Activated CD8-positive, alpha-beta memory T cell treated with anti-CD3 and anti-CD28 coated beads, Interleukin-2, amount 50 U/mL, for 4 hours (primary cell): ENCODE measurements around the gene FMO1.
"Not testable (repeated sequence)": the region's sequence is repeated elsewhere in the genome, so short reads cannot be mapped to it uniquely, and the experiment has no call there.

Source experiments
- DNase-seq: peaks from one replicate; pipeline ENCODE4 v3.0.0-alpha.2; 2020

Gene FMO1, protein sequence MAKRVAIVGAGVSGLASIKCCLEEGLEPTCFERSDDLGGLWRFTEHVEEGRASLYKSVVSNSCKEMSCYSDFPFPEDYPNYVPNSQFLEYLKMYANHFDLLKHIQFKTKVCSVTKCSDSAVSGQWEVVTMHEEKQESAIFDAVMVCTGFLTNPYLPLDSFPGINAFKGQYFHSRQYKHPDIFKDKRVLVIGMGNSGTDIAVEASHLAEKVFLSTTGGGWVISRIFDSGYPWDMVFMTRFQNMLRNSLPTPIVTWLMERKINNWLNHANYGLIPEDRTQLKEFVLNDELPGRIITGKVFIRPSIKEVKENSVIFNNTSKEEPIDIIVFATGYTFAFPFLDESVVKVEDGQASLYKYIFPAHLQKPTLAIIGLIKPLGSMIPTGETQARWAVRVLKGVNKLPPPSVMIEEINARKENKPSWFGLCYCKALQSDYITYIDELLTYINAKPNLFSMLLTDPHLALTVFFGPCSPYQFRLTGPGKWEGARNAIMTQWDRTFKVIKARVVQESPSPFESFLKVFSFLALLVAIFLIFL

GRCh38 chr1:171248302-171248701 lies at the start of gene FMO1:
TSS of gene FMO1 (plus strand) at chr1:171248494. CDS start at chr1:171258088, 9,594 bp downstream.
- no peak for DNase-seq

DNA sequence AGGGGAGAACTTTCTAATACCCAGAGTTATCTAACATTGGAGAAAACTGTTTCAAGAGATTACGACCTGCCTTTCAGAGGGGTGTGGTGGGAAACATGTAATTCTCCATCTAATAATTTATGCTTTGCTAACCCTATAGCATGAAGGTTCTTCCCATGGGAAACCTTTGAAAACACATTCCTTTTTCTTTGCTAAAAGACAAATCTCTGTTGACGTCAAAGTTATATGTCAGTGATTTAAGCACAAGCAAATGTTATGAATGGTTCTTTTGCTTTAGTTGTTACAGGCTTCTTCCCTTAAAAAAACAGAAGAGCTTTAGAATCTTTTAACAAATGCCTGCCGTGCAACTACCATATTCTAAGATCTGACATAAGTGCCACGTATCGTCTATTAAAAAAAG lies 44.0 kb upstream of the FMO1 start:
- no peak for DNase-seq

GRCh38 chr1:171206204-171206977 lies 41.9 kb upstream of the FMO1 start:
- DNase-seq, result no peak

GRCh38 chr1:171206978-171207355 lies 41.3 kb upstream of the FMO1 start:
- no peak for DNase-seq

DNA sequence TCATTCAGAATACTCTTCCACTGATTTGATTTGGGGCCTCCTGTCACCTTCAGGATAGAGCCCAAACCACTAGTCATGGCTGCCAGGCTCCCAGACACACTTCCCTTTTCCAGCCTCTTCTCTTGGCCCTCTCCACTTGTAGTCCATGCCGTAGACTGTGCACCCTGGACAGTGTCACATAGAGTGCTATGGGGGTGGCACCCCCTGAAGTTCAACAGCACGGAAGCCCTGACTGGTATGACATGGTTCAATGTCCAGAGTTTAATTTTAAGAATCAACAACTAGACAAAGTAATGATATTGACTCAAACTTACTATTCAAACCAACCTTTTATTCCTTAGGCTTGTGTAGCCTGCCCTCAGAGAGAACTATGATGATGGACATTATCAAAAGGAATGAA lies 40.9 kb upstream of the FMO1 start:
- no peak for DNase-seq

DNA sequence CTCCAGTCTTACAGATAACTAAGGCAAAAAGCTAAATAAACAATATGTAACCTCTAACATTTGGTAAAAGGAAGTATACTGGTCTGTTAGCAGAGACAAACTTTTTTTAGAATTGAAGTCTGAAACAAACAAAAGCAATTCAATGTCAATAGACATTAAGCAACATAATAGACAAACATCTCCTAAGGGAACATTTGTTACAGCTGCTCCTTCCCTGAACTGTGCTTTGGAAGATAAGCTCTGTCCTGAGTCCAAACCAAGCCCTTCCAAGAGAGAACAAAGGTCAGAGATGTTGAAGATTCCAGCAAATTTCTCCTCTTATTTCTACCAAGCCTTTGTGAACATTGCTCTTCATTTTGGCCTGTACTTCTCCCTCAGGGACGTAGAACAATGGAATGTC lies 37.9 kb upstream of the FMO1 start:
- no peak for DNase-seq

GRCh38 chr1:171212607-171213351 lies 35.5 kb upstream of the FMO1 start:
- DNase-seq, result no peak

GRCh38 chr1:171213559-171214454 lies 34.5 kb upstream of the FMO1 start:
- no peak for DNase-seq

DNA sequence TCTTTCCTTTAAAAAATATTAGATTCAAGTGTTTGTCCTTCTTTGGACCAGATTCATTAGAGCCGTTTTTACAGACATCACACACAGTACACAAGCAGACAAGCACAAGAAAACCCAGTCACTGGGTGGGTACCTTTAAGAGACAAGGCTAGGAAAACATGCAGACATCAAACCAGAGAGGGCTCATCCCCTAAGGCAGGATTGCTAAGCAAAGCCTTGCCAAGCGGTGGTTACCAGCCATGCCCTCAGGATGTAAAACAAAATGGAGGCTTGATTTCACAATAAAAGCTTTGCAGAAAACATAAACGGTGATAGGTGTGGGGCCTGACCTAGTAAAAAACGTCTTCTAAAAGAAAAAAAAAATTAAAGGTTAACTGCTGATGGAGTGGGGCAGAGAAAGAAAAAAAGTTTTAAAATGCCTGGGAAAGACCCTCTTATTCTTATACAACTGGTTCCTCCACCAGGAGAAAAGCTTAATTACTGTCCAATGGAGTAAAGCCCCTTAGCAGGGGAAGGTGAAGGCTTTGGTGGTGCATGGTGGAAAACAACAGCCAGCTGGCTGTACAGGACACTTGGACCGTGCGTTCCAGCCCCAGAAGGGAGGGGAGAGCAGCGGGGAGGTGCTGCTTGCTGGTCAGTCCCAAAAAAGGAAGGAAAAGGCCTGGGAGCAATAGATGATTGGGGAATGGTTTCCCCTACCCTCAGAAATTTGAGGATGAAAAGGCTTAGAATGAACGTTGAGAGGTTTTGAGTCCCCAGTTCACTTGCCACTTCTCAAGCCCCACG lies 30.4 kb upstream of the FMO1 start:
- DNase-seq, result no peak

DNA sequence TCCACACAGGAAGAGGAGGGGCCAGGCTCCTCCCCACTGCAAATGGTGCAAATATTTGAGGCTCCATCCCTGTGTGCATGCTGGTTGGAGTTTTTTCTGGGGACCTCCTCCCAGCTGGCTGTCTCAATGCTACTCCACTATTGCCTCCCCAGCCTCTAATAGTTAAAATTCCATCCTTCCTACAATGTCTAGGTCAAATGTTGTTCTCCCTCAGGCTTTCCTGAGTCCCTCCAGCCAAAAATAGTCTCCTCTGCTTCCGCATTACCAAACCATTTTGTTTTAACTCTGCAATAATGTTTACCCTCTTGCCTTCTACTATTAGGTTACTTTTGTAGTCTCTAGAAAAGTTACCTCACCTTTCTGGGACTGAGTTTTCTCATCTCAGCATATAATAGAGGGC lies 29.6 kb upstream of the FMO1 start:
- no peak for DNase-seq

- no peak for DNase-seq
These were observed 28.8 kb upstream of the FMO1 start for GRCh38 chr1:171219346-171220080.

DNA sequence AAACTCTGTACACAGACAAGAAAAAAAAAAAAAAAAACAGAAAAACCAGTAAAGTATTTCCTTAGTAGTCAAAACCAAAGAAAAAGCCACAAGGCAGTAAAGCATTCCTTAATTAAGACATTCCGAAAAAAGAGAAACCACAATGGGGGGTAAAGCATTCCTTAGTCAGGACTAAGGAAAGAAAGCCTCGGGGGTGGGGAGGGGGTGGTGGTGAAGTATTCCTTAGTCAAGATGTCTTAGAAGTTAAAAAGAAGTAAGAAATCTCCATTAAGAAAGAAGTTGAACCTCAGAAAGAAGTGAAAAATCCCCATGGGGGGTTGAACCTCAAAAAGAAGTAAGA lies 28.2 kb upstream of the FMO1 start:
- DNase-seq, result no peak

DNA sequence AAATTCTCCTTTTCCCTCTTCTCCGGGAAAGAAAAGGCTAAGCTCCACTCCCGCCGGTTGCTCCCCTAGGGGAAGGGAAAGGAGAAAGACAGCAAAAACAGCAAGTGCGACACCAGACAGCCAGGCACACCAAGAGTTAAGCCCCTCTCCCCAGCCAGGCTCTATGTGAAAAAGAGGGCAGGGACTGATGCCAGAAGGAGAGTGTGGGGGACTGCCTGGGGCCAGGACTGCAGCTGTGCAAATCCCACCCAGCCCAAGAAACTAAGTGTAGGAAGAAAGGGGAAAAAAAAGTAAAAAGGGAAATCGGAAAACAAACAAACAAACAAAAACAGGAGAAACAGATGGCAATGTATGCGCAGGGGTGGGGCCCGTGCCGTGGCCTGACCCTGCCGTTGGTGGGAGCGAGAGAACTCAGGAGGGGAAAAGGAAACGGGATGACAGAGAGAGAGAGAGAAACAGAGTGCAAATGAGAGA lies 27.7 kb upstream of the FMO1 start:
- no peak for DNase-seq

DNA sequence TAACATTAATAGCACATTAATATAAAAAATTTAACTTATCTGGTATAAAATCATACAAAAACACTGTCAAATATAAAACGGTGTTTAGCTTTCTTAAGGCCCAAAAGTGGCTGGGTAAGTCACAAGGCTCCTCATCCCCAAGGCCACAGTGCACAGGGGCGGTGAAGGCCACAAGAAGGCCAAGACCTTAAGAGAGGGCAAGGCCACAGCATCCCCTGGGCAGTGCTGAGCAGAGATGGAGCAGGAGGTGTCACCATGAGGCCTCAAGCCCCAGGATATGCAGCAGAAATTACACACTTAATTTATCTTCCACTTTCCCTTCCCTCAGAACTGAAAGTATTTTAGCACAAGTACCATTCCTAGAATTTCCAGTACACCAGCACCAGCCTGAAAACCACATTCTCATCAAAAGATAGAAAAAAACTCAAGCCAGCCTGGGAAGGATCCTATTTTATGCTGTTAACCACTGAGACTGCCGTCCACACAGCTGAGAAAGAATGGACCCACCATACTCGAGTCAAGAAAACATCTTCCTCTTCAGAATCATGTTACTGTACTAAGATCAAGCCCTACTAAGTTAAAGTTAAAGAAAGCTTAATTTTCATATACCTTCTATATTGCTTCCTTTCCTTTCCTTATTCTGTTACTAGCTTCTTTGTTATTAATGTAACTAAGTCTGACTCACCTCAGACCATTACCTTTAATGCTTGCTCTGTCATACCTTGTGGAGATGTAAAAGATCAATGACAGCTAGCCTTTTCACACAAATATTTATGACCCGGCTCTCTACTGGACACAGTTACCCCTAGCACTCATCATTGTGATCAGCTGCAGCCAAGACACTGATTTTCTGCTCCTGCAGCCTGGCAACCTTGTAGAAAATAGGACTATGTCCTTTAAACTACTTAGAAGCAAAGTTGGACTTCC lies 26.4 kb upstream of the FMO1 start:
- no peak for DNase-seq

DNA sequence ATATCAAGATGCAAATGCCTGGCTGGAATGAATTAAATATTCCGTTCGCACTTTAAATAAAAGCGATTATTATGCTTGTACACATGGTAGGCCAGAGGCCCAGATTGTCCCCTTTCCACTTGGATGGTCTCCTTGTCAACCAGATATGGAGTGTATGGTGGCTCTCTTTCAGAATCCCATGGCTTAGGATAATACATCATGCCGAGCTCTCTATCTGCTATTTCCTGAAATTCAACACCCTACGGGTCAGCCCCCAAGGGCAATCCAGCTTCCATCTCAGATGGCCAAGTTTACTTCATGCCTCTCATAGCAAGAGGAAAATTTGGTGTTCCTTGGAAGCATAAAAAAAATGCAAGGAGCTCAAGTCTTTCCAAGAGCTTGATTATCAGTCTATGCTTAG lies 25.4 kb upstream of the FMO1 start:
- DNase-seq, result no peak

DNA sequence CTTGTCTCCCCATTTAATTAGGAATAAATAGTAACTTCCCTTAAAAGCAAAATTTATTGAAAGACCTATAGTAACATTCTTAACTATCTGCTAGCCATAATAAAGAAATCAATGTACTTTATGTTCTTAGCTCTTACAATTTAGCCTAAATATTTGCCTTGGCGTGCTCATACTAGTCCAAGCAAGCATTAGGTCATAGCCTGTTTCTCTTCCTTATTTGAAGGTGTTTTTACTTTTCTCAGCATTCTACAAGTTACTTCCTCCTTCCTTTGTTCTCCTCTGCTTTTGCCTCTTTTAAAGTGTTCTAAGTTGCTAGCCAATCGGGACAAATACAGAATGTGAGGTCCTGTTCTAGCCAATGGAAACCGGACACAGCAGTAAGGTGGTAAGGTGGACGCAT lies 24.0 kb upstream of the FMO1 start:
- not testable (repeated sequence) for DNase-seq

DNA sequence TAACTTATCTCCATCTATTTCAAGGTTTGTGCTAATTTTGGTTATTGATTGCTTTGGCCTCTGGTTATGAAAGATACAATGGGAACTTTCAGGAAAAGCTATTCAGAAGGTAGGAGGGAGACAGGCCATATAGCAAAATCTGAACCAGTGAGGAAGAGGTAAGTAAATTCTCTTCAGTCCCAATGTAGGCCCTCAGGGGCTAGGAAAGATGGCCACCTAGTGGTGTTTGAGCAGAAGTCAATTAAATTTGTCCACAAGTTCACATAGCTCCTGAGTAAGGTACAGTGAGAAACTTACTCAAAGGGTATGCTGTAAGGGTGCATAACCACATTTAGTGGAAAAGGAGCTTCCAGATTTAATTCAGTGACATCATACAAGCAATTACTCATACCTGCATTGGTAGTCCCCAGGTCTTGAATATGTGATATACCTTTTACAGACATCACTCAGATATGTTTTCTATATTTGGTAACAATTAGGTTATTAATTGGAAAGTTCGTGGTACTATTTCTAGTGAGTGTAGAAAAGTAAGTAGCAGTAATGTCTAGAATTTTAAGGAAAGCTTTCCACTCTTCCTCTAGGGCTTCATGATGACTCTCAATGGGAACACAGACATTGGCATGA lies 21.4 kb upstream of the FMO1 start:
- DNase-seq, result no peak

- DNase-seq, result no peak
These were observed 17.0 kb upstream of the FMO1 start for GRCh38 chr1:171231326-171231725.

- no peak for DNase-seq
These were observed 15.1 kb upstream of the FMO1 start for GRCh38 chr1:171233183-171233582.
